Stimulated activated CD8-positive, alpha-beta memory T cell treated with anti-CD3 and anti-CD28 coated beads, Interleukin-2, amount 100 ng/mL, for 48 hours (primary cell): ENCODE data around the gene DOCK1.

Experiments used
- DNase-seq, 2 donors: peaks; one replicate each; pipeline ENCODE4 v3.0.0-alpha.2; 2020; ENCODE audit warnings: low read depth in 2 of 2

Gene DOCK1

GRCh38 chr10:127314797-127315196 is 409.6 kb downstream of the DOCK1 start:
- no peak for DNase-seq

- DNase-seq, result no peak
These were observed 410.7 kb downstream of the DOCK1 start for GRCh38 chr10:127315888-127316287.

- DNase-seq, result no peak
These were observed 413.2 kb downstream of the DOCK1 start for GRCh38 chr10:127318396-127318795.

- no peak for DNase-seq
These were observed 414.0 kb downstream of the DOCK1 start for GRCh38 chr10:127319271-127319670.

GRCh38 chr10:127319691-127320090 is 414.5 kb downstream of the DOCK1 start:
- DNase-seq, result no peak

GRCh38 chr10:127320176-127320575 is 414.9 kb downstream of the DOCK1 start:
- DNase-seq, result no peak

- DNase-seq, result no peak
These were observed 417.1 kb downstream of the DOCK1 start for GRCh38 chr10:127322286-127322685.

GRCh38 chr10:127325506-127325905 is 420.3 kb downstream of the DOCK1 start:
- DNase-seq, result no peak

GRCh38 chr10:127326883-127327282 is 421.7 kb downstream of the DOCK1 start:
- DNase-seq, result no peak

GRCh38 chr10:127331696-127332095 is 426.5 kb downstream of the DOCK1 start:
- no peak for DNase-seq

GRCh38 chr10:127332631-127333030 is 427.4 kb downstream of the DOCK1 start:
- DNase-seq, result no peak

GRCh38 chr10:127337801-127338200 is 432.6 kb downstream of the DOCK1 start:
- DNase-seq, result no peak

GRCh38 chr10:127338399-127339110 is 433.3 kb downstream of the DOCK1 start:
- no peak for DNase-seq

GRCh38 chr10:127343821-127344220 is 438.6 kb downstream of the DOCK1 start:
- DNase-seq, result no peak

- DNase-seq, result no peak
These were observed 439.1 kb downstream of the DOCK1 start for GRCh38 chr10:127344346-127344745.

GRCh38 chr10:127345231-127345965 is 440.2 kb downstream of the DOCK1 start:
- no peak for DNase-seq

GRCh38 chr10:127346604-127347003 is 441.4 kb downstream of the DOCK1 start:
- peak in 1 of 2 donors; percentile 10 for DNase-seq

- no peak for DNase-seq
These were observed 442.2 kb downstream of the DOCK1 start for GRCh38 chr10:127347202-127347959.

- DNase-seq, result no peak
These were observed 444.5 kb downstream of the DOCK1 start for GRCh38 chr10:127349737-127350136.

GRCh38 chr10:127351542-127351941 is 446.3 kb downstream of the DOCK1 start:
- DNase-seq, result no peak

GRCh38 chr10:127353544-127353943 is 448.3 kb downstream of the DOCK1 start:
- no peak for DNase-seq

GRCh38 chr10:127354255-127354654 is 449.0 kb downstream of the DOCK1 start:
- no peak for DNase-seq

- no peak for DNase-seq
These were observed 449.8 kb downstream of the DOCK1 start for GRCh38 chr10:127354992-127355391.
